Heart left ventricle (tissue), 16 donors: Measurements from ENCODE around the gene PRDM11. TPM values are rescaled to one million over a fixed set of nuclear protein-coding genes. Genes with fewer than 3 reads are reported as not detected.

Experiments
- ATAC-seq, 4 donors: fragments of 200-7000 bp; cut with Tn5 transposase; one replicate each; pipeline ENCODE4 v1.9.1; 2020 to 2022; ENCODE audit warnings: moderate library complexity in 4 of 4, mild to moderate bottlenecking in 3 of 4, moderate number of reproducible peaks in 1 of 4
- DNase-seq, 5 donors: peaks; one replicate each; pipeline ENCODE4 v3.0.0-alpha.2; 2020
- H3K27ac ChIP-seq, 12 donors: fragments of 200-600 bp; sonication (generic) in 4 of 12; one replicate each; pipeline versions ENCODE4 v1.5.0 to v1.8.0; 2016 to 2022; ENCODE audit warnings: mild to moderate bottlenecking in 2 of 12
- H3K27me3 ChIP-seq, 9 donors: fragments of 200-600 bp; sonication (generic) in 2 of 9; one replicate each; pipeline versions ENCODE4 v1.5.1 to v1.8.0; 2016 to 2022; ENCODE audit warnings: mild to moderate bottlenecking in 3 of 9
- H3K36me3 ChIP-seq, 9 donors: fragments of 200-600 bp; sonication (generic) in 2 of 9; one replicate each; pipeline versions ENCODE4 v1.5.0 to v1.8.0; 2018 to 2022; ENCODE audit warnings: mild to moderate bottlenecking in 2 of 9
- H3K4me1 ChIP-seq, 12 donors: fragments of 200-600 bp; sonication (generic) in 4 of 12; one replicate each; pipeline versions ENCODE4 v1.5.0 to v1.8.0; 2016 to 2022; ENCODE audit warnings: mild to moderate bottlenecking in 3 of 12
- H3K4me3 ChIP-seq, 12 donors: fragments of 200-600 bp; sonication (generic) in 4 of 12; one replicate each; pipeline versions ENCODE4 v1.5.0 to v1.8.0; 2017 to 2022; ENCODE audit warnings: mild to moderate bottlenecking in 9 of 12, moderate library complexity in 4 of 12
- H3K9me3 ChIP-seq, 12 donors: fragments of 200-600 bp; sonication (generic) in 4 of 12; one replicate each; pipeline versions ENCODE4 v1.5.0 to v1.8.0; 2016 to 2022; ENCODE audit warnings: mild to moderate bottlenecking in 1 of 12
- POLR2A ChIP-seq, 2 donors: fragments of 450-650 bp; IDR thresholded peaks; one replicate each; pipeline ENCODE4 v1.6.1; 2017; ENCODE audit warnings: antibody characterized with exemption in 2 of 2, mild to moderate bottlenecking in 2 of 2, moderate library complexity in 2 of 2
- WGBS, 4 donors: extraction: QIAGEN DNeasy Blood & Tissue Kit in 2 of 4; methylation state at CpG; one replicate each; pipeline versions ENCODE4 v1.1.5 to v1.1.7; 2013 to 2018; 5-methylcytosine and 5-hydroxymethylcytosine counted together
- intact Hi-C, 10 donors: fragments of 100-400 bp; cut with DNase I; formaldehyde crosslinking; loops; one replicate each; pipeline versions ENCODE4 v1.11.1 to v1.14.2; 2022
- polyA plus RNA-seq, 2 donors: library from polyadenylated mRNA; stranded (reverse); fragments of 200-250 nt; gene quantifications; one replicate each; pipeline ENCODE4 v1.2.3, GENCODE V29; 2013
- total RNA-seq, 9 donors: library from RNA; depleted of rRNA in 2 of 9; stranded (reverse); fragments of >200 nt in 2 of 9; fragmentation: NEBNext Ultra II Directional in 3 of 9; extraction: Animal tissue kit (Norgen Biotek cat#: 25700) in 3 of 9; gene quantifications; one replicate each; pipeline versions ENCODE4 v1.1.0 to v1.2.4, GENCODE V29; 2016 to 2023
- TF ChIP-seq, protein P1 (sequence below), 12 donors: fragments of 200-600 bp; sonication (generic) in 4 of 12; IDR thresholded peaks; one replicate each; pipeline versions ENCODE4 v1.5.0 to v1.8.0; 2018 to 2022; ENCODE audit warnings: antibody characterized with exemption in 12 of 12, mild to moderate bottlenecking in 5 of 12
- donor health status: ischemic (EF 13 %, LVEDD 7.1; RV severe dilation, severe dysfunction).
- donor health status: healthy with polysubstance abuse.
- donor health status: DM: no; HTN: yes; CAD: no.
- donor health status: DM: no; HTN: no; CAD: no.
- donor health status: ischemic (EF 25% LVEDD 6.9; RV normal size, moderate dysfunction).
- donor health status: ischemic (EF 25% LVEDD 5.7; RV mildly dilated, moderate dysfunction).
- donor health status: healthy.
- donor health status: DM: yes; HTN: yes; CAD: no.
- donor health status: ischemic (EF 35%, LVEDD 5.7; RV mildly dilated, moderate dysfunction).
- donor health status: nonischemic (EF 11% LVEDD 7.7; RV severe dilation, severe dysfunction).
- donor health status: DM: yes; HTN: yes; CAD: no.
- donor health status: PGD.
- donor health status: ischemic (EF 29% LVEDD 5.4; RV normal size, mild dysfunction).
- donor health status: nonischemic (EF 23%, LVEDD 6.1; RV moderate dilation, normal function).

Gene PRDM11
- total and polyA plus RNA-seq, 11 donors = 4.5 to 29.6 (median 18.2) TPM

DNA sequence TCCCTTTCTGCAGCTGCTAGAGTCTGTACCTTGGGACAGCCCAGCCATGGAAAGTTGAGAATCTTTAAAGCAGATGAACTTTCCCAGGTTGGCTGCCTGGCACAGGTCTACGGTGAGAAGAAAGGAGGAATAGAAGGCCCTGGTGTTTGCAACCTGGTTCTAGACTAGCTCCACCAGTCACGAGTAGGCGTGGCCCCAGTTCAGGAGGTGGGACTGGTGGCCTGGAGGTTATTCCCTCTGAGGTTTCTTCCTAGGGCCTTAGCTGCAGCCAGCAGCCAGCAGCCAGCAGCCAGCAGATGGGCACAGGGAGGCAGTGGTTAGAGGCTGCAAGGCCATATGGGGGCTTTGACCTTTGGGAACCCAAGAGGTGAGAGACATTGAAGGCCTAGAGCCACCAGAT is 40.9 kb downstream of the PRDM11 start:
- no peak for TF ChIP-seq POLR2A (IDR thresholded peaks at IDR 0.05)
- no peak for ATAC-seq
- no peak overlapping the region for H3K27ac ChIP-seq
- H3K36me3 ChIP-seq = peaks cover 0 to 56% (median 33%) of the 10 kb centered on the region in 9 donors
- peaks cover 0 to 13% (median 0%) of the 10 kb centered on the region in 12 donors for H3K9me3 ChIP-seq
- no peak for DNase-seq
- H3K4me3 ChIP-seq = no peak overlapping the region
- H3K4me1 ChIP-seq = peaks cover 0 to 3% (median 0%) of the 10 kb centered on the region in 12 donors
- 96 to 99% (median 97%) methylated on average over 3 of the region's 3 CpGs for WGBS, 4 donors
- intact Hi-C loops = no loop called here
- no peaks in the 10 kb centered on the region for H3K27me3 ChIP-seq

DNA sequence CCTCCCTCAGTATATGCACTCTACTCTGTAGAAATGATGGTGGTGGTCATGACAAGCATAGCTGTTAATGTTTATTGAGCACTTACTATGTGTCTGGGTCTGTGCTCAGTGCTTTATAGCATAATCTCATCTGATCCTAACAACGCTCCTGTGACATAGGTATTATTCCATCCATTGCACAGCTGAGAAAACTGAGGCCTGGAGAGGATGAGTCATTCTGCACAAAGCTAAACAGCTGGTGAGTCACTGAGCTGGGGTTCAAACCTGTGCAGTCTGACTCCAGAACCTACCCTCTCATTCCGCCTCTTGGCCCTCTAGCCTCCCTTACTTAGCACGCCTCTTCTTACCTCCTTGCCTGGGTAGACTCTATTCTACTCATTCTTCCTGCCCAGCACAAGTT is 41.7 kb downstream of the PRDM11 start:
- intact Hi-C loops = no loop called here
- Histone ChIP-seq H3K27ac (no peak overlapping the region), H3K4me1 (no peaks in the 10 kb centered on the region), H3K9me3 (peaks cover 0 to 13% (median 0%) of the 10 kb centered on the region in 12 donors), H3K27me3 (no peaks in the 10 kb centered on the region), H3K4me3 (no peak overlapping the region), H3K36me3 (peaks cover 0 to 50% (median 31%) of the 10 kb centered on the region in 9 donors)
- DNase-seq (no peak), ATAC-seq (no peak)
- WGBS, 4 donors = 98 to 100% (median 98%) methylated on average over 3 of the region's 3 CpGs
- TF ChIP-seq, protein P1, sequence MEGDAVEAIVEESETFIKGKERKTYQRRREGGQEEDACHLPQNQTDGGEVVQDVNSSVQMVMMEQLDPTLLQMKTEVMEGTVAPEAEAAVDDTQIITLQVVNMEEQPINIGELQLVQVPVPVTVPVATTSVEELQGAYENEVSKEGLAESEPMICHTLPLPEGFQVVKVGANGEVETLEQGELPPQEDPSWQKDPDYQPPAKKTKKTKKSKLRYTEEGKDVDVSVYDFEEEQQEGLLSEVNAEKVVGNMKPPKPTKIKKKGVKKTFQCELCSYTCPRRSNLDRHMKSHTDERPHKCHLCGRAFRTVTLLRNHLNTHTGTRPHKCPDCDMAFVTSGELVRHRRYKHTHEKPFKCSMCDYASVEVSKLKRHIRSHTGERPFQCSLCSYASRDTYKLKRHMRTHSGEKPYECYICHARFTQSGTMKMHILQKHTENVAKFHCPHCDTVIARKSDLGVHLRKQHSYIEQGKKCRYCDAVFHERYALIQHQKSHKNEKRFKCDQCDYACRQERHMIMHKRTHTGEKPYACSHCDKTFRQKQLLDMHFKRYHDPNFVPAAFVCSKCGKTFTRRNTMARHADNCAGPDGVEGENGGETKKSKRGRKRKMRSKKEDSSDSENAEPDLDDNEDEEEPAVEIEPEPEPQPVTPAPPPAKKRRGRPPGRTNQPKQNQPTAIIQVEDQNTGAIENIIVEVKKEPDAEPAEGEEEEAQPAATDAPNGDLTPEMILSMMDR (IDR thresholded peaks at IDR 0.05) = no peak

DNA sequence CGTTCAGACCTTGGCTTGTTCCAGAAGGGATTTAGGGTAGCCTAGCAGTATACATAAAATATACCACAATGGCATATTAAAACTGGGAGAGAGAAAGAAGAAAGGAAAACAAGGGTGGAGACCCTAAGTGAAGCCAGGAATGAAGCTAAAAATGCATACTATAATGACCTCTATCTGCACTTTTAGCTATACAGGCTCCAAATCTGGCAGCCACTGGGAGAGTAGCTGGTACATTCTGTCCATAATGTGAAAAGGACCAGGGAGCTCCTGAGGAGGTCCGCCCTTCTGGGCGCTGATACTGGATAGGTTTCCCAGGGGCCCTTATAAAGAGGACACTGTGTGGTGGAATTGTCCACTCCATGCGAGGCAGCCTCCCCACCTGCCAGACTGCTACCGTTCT is 42.8 kb downstream of the PRDM11 start:
- Histone ChIP-seq H3K36me3 (peaks cover 0 to 42% (median 22%) of the 10 kb centered on the region in 9 donors), H3K4me3 (no peak overlapping the region), H3K27ac (no peak overlapping the region), H3K27me3 (no peaks in the 10 kb centered on the region), H3K9me3 (peaks cover 0 to 13% (median 0%) of the 10 kb centered on the region in 12 donors), H3K4me1 (peaks cover 0 to 10% (median 3%) of the 10 kb centered on the region in 12 donors)
- ATAC-seq (no peak), DNase-seq (no peak)
- TF ChIP-seq, protein P1 (IDR thresholded peaks at IDR 0.05) = no peak
- no peak for TF ChIP-seq POLR2A (IDR thresholded peaks at IDR 0.05)
- 84 to 92% (median 90%) methylated on average over 5 of the region's 5 CpGs for WGBS, 4 donors
- intact Hi-C loops = no loop called here

DNA sequence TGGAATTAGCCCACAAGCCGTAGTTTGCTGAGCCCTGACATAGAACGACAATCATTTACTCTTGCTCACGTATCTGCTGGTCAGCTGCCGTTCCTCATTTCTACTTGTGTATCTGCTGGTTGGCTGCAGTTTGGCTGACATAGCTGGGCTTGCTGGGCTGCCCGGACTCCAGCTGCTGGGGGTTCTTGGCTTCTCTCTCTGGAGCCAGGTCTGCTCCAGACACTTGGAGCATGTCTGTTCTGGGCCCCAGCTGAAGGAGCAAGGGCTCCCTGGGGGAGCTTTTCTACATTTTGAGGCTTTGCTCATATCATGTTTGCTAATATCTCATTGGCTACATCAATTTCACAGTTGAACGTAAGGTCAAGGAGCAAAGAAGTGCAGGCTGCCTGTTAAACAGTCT is 47.3 kb downstream of the PRDM11 start:
- peaks cover 0 to 20% (median 3%) of the 10 kb centered on the region in 9 donors for H3K36me3 ChIP-seq
- H3K9me3 ChIP-seq = peaks cover 0 to 13% (median 0%) of the 10 kb centered on the region in 12 donors
- TF ChIP-seq POLR2A (IDR thresholded peaks at IDR 0.05) = no peak
- TF ChIP-seq, protein P1 (IDR thresholded peaks at IDR 0.05) = no peak
- H3K4me3 ChIP-seq = no peak overlapping the region
- H3K27me3 ChIP-seq = no peaks in the 10 kb centered on the region
- DNase-seq (peak in 3 of 5 donors; percentile 70 to 78 (median 73)), ATAC-seq (peak; percentile 65 to 96 (median 72))
- H3K4me1 ChIP-seq = peaks cover 0 to 11% (median 3%) of the 10 kb centered on the region in 12 donors
- H3K27ac ChIP-seq = peak overlapping the region in 3 of 12 donors; percentile 11 to 43 (median 28)
- intact Hi-C loops = no loop called here
- WGBS, 4 donors = 67 to 75% (median 70%) methylated on average over 6 of the region's 6 CpGs

DNA sequence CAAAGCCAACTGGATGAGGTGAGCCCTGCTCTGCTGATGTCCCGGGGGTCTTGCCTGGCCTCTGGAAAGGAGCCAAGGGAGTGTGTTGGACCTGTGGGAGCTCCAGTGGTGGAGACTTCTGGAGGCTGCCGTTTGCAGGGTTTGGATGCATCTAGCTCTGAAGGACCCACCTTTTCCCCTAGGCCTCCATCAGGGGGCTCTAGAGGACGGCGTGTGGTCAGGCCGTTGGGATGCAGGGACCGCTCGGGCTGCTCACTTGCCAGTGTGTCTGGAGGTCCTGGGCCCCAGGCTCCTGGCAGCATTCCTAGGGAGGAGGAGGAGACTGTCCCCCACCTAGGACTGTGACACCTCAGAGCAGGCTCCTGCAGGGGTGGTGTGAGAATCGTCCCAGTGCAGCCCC is 58.3 kb downstream of the PRDM11 start:
- TF ChIP-seq, protein P1 (IDR thresholded peaks at IDR 0.05) = peak in 1 of 12 donors; percentile 31
- no peak for TF ChIP-seq POLR2A (IDR thresholded peaks at IDR 0.05)
- intact Hi-C loops = loop anchor here in 1 of 10 donors (5.0 kb wide), 1 partner anchor 88 kb away; no protein-coding TSS in a partner anchor
- WGBS, 4 donors = 61 to 73% (median 66%) methylated on average over 7 to 8 of the region's 8 CpGs
- DNase-seq = no peak
- Histone ChIP-seq H3K36me3 (peaks cover 0 to 15% (median 0%) of the 10 kb centered on the region in 9 donors), H3K4me3 (no peak overlapping the region), H3K27me3 (no peaks in the 10 kb centered on the region), H3K27ac (no peak overlapping the region), H3K4me1 (peaks cover 9 to 35% (median 13%) of the 10 kb centered on the region in 12 donors), H3K9me3 (peaks cover 0 to 7% (median 0%) of the 10 kb centered on the region in 12 donors)
- ATAC-seq = no peak
